Measurements from ENCODE around the gene EEF1AKMT3. TPM values are rescaled to one million over a fixed set of nuclear protein-coding genes. Genes with fewer than 3 reads are reported as not detected.

Gene EEF1AKMT3
- total RNA-seq, 3 donors from 2014 or later (not counting 1 experiment from before 2014, with no cell fraction given), result 1.3 to 2.6 (median 2.2) TPM

DNA sequence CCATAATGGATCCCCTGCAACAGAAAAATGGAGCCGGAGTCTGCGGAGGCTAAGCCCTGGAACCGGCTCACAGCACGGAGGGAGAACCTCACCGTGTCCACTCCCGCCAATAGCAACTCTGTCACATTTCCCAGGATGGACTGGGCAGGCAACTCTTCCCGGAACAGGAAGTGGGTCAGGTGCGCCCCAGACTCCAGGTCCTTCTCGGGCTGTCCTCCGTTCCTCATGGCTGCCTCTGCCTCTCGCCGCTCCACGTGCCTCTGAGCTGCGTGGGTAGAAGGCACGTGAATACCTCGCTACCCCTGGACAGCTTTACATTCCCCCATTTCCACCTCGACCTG lies 7.8 kb upstream of the EEF1AKMT3 start:
- DNase-seq, result no peak
- Histone ChIP-seq H3K27ac (ENCODE audit: low read length) (no peak overlapping the region), H3K36me3 (ENCODE audit: control insufficient read depth, insufficient read depth, low read length) (no peaks in the 10 kb centered on the region), H3K9me3 (ENCODE audit: control insufficient read depth, insufficient read depth, low read length) (no peaks in the 10 kb centered on the region), H3K27me3 (ENCODE audit: control insufficient read depth, insufficient read depth, low read length) (peaks cover 41% of the 10 kb centered on the region), H3K4me3 (ENCODE audit: low read length) (peak overlapping the region; percentile 43), H3K4me1 (ENCODE audit: control insufficient read depth, insufficient read depth, low read length) (peaks cover 30% of the 10 kb centered on the region)
- Mint-ChIP-seq H3K27me3 (ENCODE audit: low read depth in 2 of 2) (peaks cover 40 to 44% of the 10 kb centered on the region in 2 donors), H3K36me3 (no peaks in the 10 kb centered on the region), H3K4me1 (peaks cover 26 to 29% of the 10 kb centered on the region in 2 donors), H3K9me3 (no peaks in the 10 kb centered on the region), H3K4me3 (peak overlapping the region; percentile 86), H3K27ac (peak overlapping the region in 1 of 2 donors; percentile 74)
- intact Hi-C loops (cut with micrococcal nuclease), result no loop called here
- WGBS (ENCODE audit: insufficient coverage), result 19% methylated on average over 17 of the region's 17 CpGs
- TF ChIP-seq, protein P1, sequence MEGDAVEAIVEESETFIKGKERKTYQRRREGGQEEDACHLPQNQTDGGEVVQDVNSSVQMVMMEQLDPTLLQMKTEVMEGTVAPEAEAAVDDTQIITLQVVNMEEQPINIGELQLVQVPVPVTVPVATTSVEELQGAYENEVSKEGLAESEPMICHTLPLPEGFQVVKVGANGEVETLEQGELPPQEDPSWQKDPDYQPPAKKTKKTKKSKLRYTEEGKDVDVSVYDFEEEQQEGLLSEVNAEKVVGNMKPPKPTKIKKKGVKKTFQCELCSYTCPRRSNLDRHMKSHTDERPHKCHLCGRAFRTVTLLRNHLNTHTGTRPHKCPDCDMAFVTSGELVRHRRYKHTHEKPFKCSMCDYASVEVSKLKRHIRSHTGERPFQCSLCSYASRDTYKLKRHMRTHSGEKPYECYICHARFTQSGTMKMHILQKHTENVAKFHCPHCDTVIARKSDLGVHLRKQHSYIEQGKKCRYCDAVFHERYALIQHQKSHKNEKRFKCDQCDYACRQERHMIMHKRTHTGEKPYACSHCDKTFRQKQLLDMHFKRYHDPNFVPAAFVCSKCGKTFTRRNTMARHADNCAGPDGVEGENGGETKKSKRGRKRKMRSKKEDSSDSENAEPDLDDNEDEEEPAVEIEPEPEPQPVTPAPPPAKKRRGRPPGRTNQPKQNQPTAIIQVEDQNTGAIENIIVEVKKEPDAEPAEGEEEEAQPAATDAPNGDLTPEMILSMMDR (IDR thresholded peaks at IDR 0.05), result no peak
- no peak for ATAC-seq

DNA sequence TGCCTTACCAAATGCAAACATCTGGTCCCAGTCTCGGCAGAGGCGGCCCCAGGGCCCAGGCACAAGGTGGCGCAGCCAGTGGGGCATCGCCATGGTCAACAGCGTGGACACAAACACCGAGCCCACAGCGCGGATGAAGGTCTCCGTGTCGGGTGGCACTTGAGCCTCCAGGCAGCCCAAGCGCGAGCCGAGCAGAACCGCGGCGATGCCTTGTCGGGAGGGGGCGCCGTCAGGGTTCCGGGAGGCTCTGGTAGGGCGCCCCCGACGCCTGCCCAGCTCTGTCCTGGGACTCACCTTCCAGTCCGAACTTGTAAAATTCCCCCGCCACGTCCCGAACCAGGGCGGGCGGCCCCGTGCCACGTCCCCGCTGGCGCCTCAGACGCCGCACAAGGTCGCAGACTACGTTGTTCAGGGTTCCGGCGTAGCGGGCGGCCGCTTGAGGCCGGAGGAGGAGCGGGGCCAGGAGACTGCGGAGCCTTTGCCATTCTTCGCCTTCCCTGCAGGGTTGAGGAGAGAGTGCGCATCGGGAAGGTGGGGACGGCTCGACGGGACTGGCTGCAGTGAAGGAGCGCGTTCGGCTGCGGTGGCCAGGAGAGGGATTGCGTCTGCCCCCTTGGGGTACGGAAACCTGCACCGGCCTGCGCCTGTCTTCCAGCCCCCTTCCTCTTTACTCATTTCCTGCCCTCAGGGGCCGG lies 7.3 kb upstream of the EEF1AKMT3 start:
- H3K36me3 Mint-ChIP-seq, result no peaks in the 10 kb centered on the region
- peak overlapping the region in 1 of 2 donors; percentile 74 for H3K27ac Mint-ChIP-seq
- peaks cover 40 to 44% of the 10 kb centered on the region in 2 donors for H3K27me3 Mint-ChIP-seq (ENCODE audit: low read depth in 2 of 2)
- peak; percentile 47 to 72 for DNase-seq
- H3K4me3 Mint-ChIP-seq, result peak overlapping the region; percentile 86
- no peaks in the 10 kb centered on the region for H3K9me3 Mint-ChIP-seq
- Histone ChIP-seq H3K27ac (ENCODE audit: low read length) (no peak overlapping the region), H3K4me3 (ENCODE audit: low read length) (peak overlapping the region; percentile 43), H3K9me3 (ENCODE audit: control insufficient read depth, insufficient read depth, low read length) (no peaks in the 10 kb centered on the region), H3K27me3 (ENCODE audit: control insufficient read depth, insufficient read depth, low read length) (peaks cover 41% of the 10 kb centered on the region), H3K4me1 (ENCODE audit: control insufficient read depth, insufficient read depth, low read length) (peaks cover 30% of the 10 kb centered on the region), H3K36me3 (ENCODE audit: control insufficient read depth, insufficient read depth, low read length) (no peaks in the 10 kb centered on the region)
- 1% methylated on average over 60 of the region's 60 CpGs for WGBS (ENCODE audit: insufficient coverage)
- TF ChIP-seq, protein P1 (IDR thresholded peaks at IDR 0.05), result peak; percentile 30
- intact Hi-C loops (cut with micrococcal nuclease), result no loop called here
- peak; percentile 69 to 75 (median 69) for ATAC-seq
- peaks cover 23 to 26% of the 10 kb centered on the region in 2 donors for H3K4me1 Mint-ChIP-seq

DNA sequence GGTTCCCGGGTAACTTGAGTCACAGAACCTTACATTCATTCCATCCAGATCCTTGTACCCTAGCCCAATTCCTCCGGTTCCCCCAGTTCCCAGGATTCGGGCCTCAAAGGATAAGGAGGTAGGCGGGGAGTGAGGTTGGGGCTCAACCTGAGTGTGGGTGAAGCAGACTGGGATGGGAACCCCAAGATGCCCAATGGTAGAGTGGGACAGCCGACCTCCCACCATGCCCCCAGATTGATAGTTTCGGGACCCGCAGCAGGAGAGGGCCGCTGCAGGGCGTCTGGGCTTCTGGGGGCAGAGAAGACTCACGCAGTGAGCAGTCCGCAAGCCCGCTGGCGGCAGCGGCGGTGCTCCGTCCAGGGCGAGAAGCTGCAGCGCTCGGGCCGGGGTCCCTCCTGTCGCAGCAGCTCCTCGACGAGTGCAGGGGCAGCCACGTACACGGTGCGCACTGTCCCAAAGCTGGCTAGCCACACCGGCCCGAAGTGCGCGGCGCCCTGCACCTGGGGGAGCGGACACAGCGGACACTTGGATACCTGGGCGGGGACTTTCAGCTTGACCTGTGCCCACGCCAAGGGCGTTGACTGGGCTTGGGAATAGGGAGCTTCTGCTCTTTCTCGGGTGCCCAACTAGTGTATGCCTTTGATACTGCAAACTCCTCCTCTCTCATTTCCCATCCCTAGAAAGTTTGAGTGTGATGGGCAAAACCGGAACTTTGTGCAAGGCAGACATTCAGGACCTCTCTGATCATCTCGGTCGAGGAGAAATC lies 6.5 kb upstream of the EEF1AKMT3 start:
- Mint-ChIP-seq H3K9me3 (no peaks in the 10 kb centered on the region), H3K36me3 (no peaks in the 10 kb centered on the region), H3K4me3 (peak overlapping the region; percentile 86), H3K27ac (peak overlapping the region; percentile 36 to 74), H3K27me3 (ENCODE audit: low read depth in 2 of 2) (peaks cover 40 to 44% of the 10 kb centered on the region in 2 donors), H3K4me1 (peaks cover 23 to 26% of the 10 kb centered on the region in 2 donors)
- intact Hi-C loops (cut with micrococcal nuclease), result no loop called here
- Histone ChIP-seq H3K36me3 (ENCODE audit: control insufficient read depth, insufficient read depth, low read length) (no peaks in the 10 kb centered on the region), H3K9me3 (ENCODE audit: control insufficient read depth, insufficient read depth, low read length) (no peaks in the 10 kb centered on the region), H3K4me3 (ENCODE audit: low read length) (peak overlapping the region; percentile 43), H3K4me1 (ENCODE audit: control insufficient read depth, insufficient read depth, low read length) (peaks cover 30% of the 10 kb centered on the region), H3K27me3 (ENCODE audit: control insufficient read depth, insufficient read depth, low read length) (peaks cover 41% of the 10 kb centered on the region), H3K27ac (ENCODE audit: low read length) (no peak overlapping the region)
- DNase-seq (peak in 1 of 2 donors; percentile 24), ATAC-seq (peak in 1 of 3 donors; percentile 22)
- TF ChIP-seq, protein P1 (IDR thresholded peaks at IDR 0.05), result no peak
- 3% methylated on average over 39 of the region's 40 CpGs for WGBS (ENCODE audit: insufficient coverage)

Measured in natural killer cell (primary cell).